ENCODE results near the gene CACNA1C. TPM values are rescaled to one million over a fixed set of nuclear protein-coding genes. Genes with fewer than 3 reads are reported as not detected.
A peak's percentile ranks its signal among the peaks of the same experiment; 100 is the strongest.

Gene CACNA1C
- total RNA-seq, 5 donors from 2014 or later (not counting 1 experiment from before 2014, with no cell fraction given) = 0.10 to 0.26 (median 0.16) TPM

DNA sequence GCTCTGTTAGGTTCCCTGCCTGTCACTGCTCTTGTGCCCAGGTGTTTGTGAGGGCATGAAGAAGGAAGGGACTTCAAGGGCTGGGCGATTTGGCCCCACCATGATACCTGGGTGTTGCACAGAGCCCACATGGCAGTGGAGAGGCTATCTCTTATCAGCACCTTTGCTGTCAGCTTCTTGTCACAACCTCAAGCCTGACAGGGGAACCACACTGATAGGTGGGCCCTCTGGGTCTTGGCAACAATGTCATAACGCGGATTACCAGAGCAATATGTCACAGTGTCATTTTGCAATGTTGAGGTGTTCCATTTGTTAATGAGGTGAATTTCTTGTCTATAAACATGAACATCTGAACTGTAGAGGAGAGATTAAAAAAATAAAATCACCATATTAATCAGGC, 22.9 kb upstream of the CACNA1C start:
- CTCF ChIA-PET = no interaction called here
- WGBS (ENCODE audit: insufficient coverage) = no CpG with 5 or more reads among the region's 3 CpGs
- Histone ChIP-seq H3K9me3 (no peaks in the 10 kb centered on the region), H3K27ac (ENCODE audit: low read length) (no peak overlapping the region), H3K27me3 (replicated peaks in 1 of 2; ENCODE audit: control insufficient read depth in 2 of 2, extremely low read depth in 1 of 2, insufficient read depth in 2 of 2, low read length in 1 of 2) (peaks cover 0 to 4% of the 10 kb centered on the region in 2 experiments), H3K4me3 (ENCODE audit: control insufficient read depth in 1 of 2, extremely low read depth in 1 of 2, low read length in 1 of 2) (no peak overlapping the region), H3K4me1 (ENCODE audit: control insufficient read depth in 1 of 2, extremely low read depth in 1 of 2, insufficient read depth in 2 of 2, low read length in 2 of 2) (peaks cover 0 to 4% of the 10 kb centered on the region in 2 experiments), H3K36me3 (ENCODE audit: control insufficient read depth in 2 of 2, extremely low read depth in 1 of 2, insufficient read depth in 1 of 2, low read length in 1 of 2) (no peaks in the 10 kb centered on the region)
- no peak overlapping the region for H3K27ac Mint-ChIP-seq
- ATAC-seq (replicated peaks in 1 of 4) = no peak
- DNase-seq = no peak
- H3K27me3 Mint-ChIP-seq = peaks cover 19 to 23% of the 10 kb centered on the region in 2 donors
- POLR2A ChIA-PET = no interaction called here
- no peaks in the 10 kb centered on the region for H3K36me3 Mint-ChIP-seq
- H3K9me3 Mint-ChIP-seq = no peaks in the 10 kb centered on the region
- H3K4me3 Mint-ChIP-seq = no peak overlapping the region
- H3K4me1 Mint-ChIP-seq = peaks cover 4 to 6% (median 5%) of the 10 kb centered on the region in 3 donors

DNA sequence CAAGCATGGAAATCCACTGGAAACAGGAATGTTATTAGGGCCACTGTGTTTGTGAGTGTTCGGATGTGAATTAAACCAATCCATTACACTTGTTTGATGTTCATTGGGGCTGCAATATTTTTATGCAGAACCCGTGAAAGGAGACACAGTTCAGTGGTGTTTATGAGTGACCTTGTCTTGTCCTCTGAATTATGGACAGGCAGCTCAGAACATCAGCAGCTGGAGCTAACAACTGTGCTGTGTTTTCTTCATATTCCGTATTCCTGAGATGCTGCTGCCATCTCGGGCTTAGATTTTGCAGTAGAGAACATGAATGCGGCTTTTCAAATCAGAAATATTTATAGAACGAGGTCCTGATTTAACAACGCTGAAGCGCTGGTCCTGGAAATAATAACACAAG, 20.3 kb upstream of the CACNA1C start:
- Histone ChIP-seq H3K27ac (ENCODE audit: low read length) (no peak overlapping the region), H3K4me1 (ENCODE audit: control insufficient read depth in 1 of 2, extremely low read depth in 1 of 2, insufficient read depth in 2 of 2, low read length in 2 of 2) (peaks cover 0 to 10% of the 10 kb centered on the region in 2 experiments), H3K27me3 (replicated peaks in 1 of 2; ENCODE audit: control insufficient read depth in 2 of 2, extremely low read depth in 1 of 2, insufficient read depth in 2 of 2, low read length in 1 of 2) (peaks cover 0 to 18% of the 10 kb centered on the region in 2 experiments), H3K4me3 (ENCODE audit: control insufficient read depth in 1 of 2, extremely low read depth in 1 of 2, low read length in 1 of 2) (no peak overlapping the region), H3K36me3 (ENCODE audit: control insufficient read depth in 2 of 2, extremely low read depth in 1 of 2, insufficient read depth in 1 of 2, low read length in 1 of 2) (no peaks in the 10 kb centered on the region), H3K9me3 (no peaks in the 10 kb centered on the region)
- ChIA-PET CTCF (no interaction called here), POLR2A (no interaction called here)
- Mint-ChIP-seq H3K4me1 (peaks cover 11 to 13% (median 12%) of the 10 kb centered on the region in 3 donors), H3K9me3 (no peaks in the 10 kb centered on the region), H3K4me3 (no peak overlapping the region), H3K27me3 (peaks cover 30 to 40% of the 10 kb centered on the region in 2 donors), H3K36me3 (no peaks in the 10 kb centered on the region), H3K27ac (no peak overlapping the region)
- no peak for DNase-seq
- no peak for ATAC-seq (replicated peaks in 1 of 4)
- 96% methylated on average over 4 of the region's 8 CpGs for WGBS (ENCODE audit: insufficient coverage)

DNA sequence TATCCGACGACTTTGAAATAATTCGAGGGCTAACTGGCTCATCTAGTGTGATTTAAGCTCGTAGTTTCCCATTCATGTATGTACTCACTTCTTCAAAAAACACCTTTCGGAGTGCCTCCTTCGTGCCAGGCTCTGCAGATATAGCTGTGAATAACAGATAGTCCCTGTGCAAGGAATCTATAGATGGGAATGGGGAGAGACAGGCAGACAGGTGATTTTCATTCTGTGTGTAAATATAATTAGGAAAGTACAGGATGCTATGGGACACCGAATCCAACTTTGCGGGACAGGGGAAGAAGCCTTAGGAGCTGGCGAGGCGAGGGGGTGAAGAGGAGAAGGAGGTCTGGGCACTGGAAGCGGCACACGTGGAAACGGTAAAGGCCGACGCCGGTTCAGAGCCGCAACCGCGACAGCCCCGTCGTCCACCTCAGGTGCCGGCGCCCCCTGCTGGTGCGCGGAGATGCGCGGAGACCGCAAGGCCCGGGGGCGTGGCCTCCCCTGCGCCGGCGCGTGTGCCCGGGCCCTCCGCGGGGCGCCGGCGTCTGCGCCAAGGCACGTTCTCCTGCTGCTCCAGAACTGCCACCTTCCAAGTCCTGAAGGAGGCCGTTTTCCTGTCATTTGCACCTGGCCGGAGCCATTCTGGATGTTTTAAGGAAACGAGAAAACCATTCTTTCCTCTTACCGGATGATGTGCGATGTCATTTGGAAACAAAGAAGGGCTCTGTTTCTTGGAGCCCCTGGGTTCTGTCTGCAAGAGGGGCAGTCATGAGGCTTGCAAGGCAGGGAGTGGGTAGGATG, 18.0 kb upstream of the CACNA1C start:
- Histone ChIP-seq H3K27me3 (replicated peaks in 1 of 2; ENCODE audit: control insufficient read depth in 2 of 2, extremely low read depth in 1 of 2, insufficient read depth in 2 of 2, low read length in 1 of 2) (peaks cover 0 to 18% of the 10 kb centered on the region in 2 experiments), H3K36me3 (ENCODE audit: control insufficient read depth in 2 of 2, extremely low read depth in 1 of 2, insufficient read depth in 1 of 2, low read length in 1 of 2) (no peaks in the 10 kb centered on the region), H3K9me3 (no peaks in the 10 kb centered on the region), H3K4me3 (ENCODE audit: control insufficient read depth in 1 of 2, extremely low read depth in 1 of 2, low read length in 1 of 2) (peak overlapping the region; percentile 40 to 76), H3K4me1 (ENCODE audit: control insufficient read depth in 1 of 2, extremely low read depth in 1 of 2, insufficient read depth in 2 of 2, low read length in 2 of 2) (peaks cover 0 to 10% of the 10 kb centered on the region in 2 experiments), H3K27ac (ENCODE audit: low read length) (no peak overlapping the region)
- peaks cover 39 to 45% of the 10 kb centered on the region in 2 donors for H3K27me3 Mint-ChIP-seq
- CTCF ChIA-PET = interaction anchor here (1.0 to 1.4 kb wide), 3 partner anchors 13 to 95 kb away, joined by 3 to 6 read pairs (median 3); no protein-coding TSS in a partner anchor
- peak overlapping the region; percentile 57 to 60 (median 59) for H3K4me3 Mint-ChIP-seq
- DNase-seq (peak; percentile 60 to 94 (median 78)), ATAC-seq (replicated peaks in 1 of 4) (peak; percentile 98 to 99 (median 99))
- under 1% methylated on average over 36 of the region's 47 CpGs for WGBS (ENCODE audit: insufficient coverage)
- H3K9me3 Mint-ChIP-seq = no peaks in the 10 kb centered on the region
- H3K27ac Mint-ChIP-seq = peak overlapping the region in 1 of 2 donors; percentile 2
- H3K36me3 Mint-ChIP-seq = no peaks in the 10 kb centered on the region
- POLR2A ChIA-PET = no interaction called here
- H3K4me1 Mint-ChIP-seq = peaks cover 11 to 13% (median 12%) of the 10 kb centered on the region in 3 donors

DNA sequence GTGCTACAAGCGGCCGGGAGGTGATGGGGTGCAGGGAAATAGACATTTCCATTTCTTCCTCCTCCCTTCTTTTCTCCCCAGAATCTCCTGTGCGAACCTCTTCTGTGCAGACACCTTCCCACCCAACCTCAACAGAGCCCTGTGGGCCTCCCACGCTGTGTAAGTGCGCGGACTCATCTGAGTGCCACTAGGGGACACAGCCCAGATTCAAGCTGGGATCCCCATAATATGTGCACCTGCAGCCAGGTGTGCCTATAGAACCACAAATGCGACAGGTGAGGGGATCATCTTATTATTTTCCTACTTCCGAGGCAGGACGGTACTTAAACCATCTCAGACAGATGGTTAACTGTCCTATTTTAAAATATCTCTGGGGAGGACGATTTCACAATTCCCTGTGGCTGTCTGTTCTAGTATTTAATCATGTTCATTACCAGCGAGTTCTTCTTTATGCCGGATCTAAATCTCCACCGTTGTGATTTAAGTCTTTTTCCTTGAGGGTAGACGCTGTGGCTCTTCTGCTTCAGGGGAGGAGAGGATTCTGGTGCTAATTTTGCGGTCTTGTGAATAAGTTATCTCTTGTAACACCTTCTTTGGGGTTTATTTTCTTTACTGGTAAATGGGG, 17.2 kb upstream of the CACNA1C start:
- H3K9me3 Mint-ChIP-seq = no peaks in the 10 kb centered on the region
- H3K27ac Mint-ChIP-seq = no peak overlapping the region
- POLR2A ChIA-PET = no interaction called here

DNA sequence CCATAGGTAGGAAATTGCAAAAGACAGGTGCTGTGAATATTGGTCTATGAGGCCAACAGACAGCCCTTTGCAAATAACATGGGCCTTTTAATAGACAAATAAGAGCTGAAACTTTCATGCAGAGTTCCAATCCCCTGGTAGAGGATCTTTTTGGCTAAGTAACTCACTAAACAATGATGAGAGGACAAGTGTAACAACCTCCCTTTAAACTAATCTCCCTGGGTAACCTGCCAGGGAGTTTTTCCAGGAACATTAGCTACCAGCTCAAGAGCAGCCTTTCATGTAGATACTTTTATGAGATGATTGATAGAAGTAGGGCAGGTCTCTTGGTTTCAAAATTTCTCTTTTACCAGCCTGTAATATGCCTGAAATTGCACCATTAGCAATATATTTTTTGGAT, 13.8 kb upstream of the CACNA1C start:
- ChIA-PET POLR2A (interaction anchor here in 1 of 2 donors (0.6 kb wide), 1 partner anchor 780 kb away, joined by 3 read pairs; no protein-coding TSS in a partner anchor), CTCF (interaction anchor here in 1 of 2 donors (0.6 kb wide), 1 partner anchor 22 kb away, joined by 3 read pairs; no protein-coding TSS in a partner anchor)
- ATAC-seq (replicated peaks in 1 of 4) (no peak), DNase-seq (no peak)
- Histone ChIP-seq H3K9me3 (no peaks in the 10 kb centered on the region), H3K4me1 (ENCODE audit: control insufficient read depth in 1 of 2, extremely low read depth in 1 of 2, insufficient read depth in 2 of 2, low read length in 2 of 2) (peaks cover 0 to 10% of the 10 kb centered on the region in 2 experiments), H3K27me3 (replicated peaks in 1 of 2; ENCODE audit: control insufficient read depth in 2 of 2, extremely low read depth in 1 of 2, insufficient read depth in 2 of 2, low read length in 1 of 2) (peaks cover 0 to 19% of the 10 kb centered on the region in 2 experiments), H3K36me3 (ENCODE audit: control insufficient read depth in 2 of 2, extremely low read depth in 1 of 2, insufficient read depth in 1 of 2, low read length in 1 of 2) (no peaks in the 10 kb centered on the region), H3K4me3 (ENCODE audit: control insufficient read depth in 1 of 2, extremely low read depth in 1 of 2, low read length in 1 of 2) (no peak overlapping the region), H3K27ac (ENCODE audit: low read length) (no peak overlapping the region)
- H3K27ac Mint-ChIP-seq = no peak overlapping the region
- peaks cover 41 to 43% of the 10 kb centered on the region in 2 donors for H3K27me3 Mint-ChIP-seq
- no peak overlapping the region for H3K4me3 Mint-ChIP-seq
- H3K9me3 Mint-ChIP-seq = no peaks in the 10 kb centered on the region
- no peaks in the 10 kb centered on the region for H3K36me3 Mint-ChIP-seq
- peaks cover 11 to 13% (median 12%) of the 10 kb centered on the region in 3 donors for H3K4me1 Mint-ChIP-seq

More for the DNA sequence above, 17.2 kb upstream of the CACNA1C start:
- Mint-ChIP-seq H3K4me1 (peaks cover 11 to 13% (median 12%) of the 10 kb centered on the region in 3 donors), H3K27me3 (peaks cover 40 to 45% of the 10 kb centered on the region in 2 donors), H3K36me3 (no peaks in the 10 kb centered on the region), H3K4me3 (peak overlapping the region; percentile 51 to 60 (median 59))
- H3K4me1 ChIP-seq (ENCODE audit: control insufficient read depth in 1 of 2, extremely low read depth in 1 of 2, insufficient read depth in 2 of 2, low read length in 2 of 2) = peaks cover 0 to 10% of the 10 kb centered on the region in 2 experiments
- H3K36me3 ChIP-seq (ENCODE audit: control insufficient read depth in 2 of 2, extremely low read depth in 1 of 2, insufficient read depth in 1 of 2, low read length in 1 of 2) = no peaks in the 10 kb centered on the region
- H3K27ac ChIP-seq (ENCODE audit: low read length) = no peak overlapping the region
- ATAC-seq (replicated peaks in 1 of 4) = peak in 3 of 4 experiments; percentile 14 to 37 (median 32)
- WGBS (ENCODE audit: insufficient coverage) = 70% methylated on average over 6 of the region's 15 CpGs
- DNase-seq = peak in 1 of 35 experiments; percentile 9
- H3K27me3 ChIP-seq (replicated peaks in 1 of 2; ENCODE audit: control insufficient read depth in 2 of 2, extremely low read depth in 1 of 2, insufficient read depth in 2 of 2, low read length in 1 of 2) = peaks cover 0 to 18% of the 10 kb centered on the region in 2 experiments
- peak overlapping the region; percentile 40 to 76 for H3K4me3 ChIP-seq (ENCODE audit: control insufficient read depth in 1 of 2, extremely low read depth in 1 of 2, low read length in 1 of 2)
- CTCF ChIA-PET = interaction anchor here in 1 of 2 donors (1.1 to 1.4 kb wide), 2 partner anchors 96 to 243 kb away, joined by 3 to 6 read pairs; no protein-coding TSS in a partner anchor
- H3K9me3 ChIP-seq = no peaks in the 10 kb centered on the region

DNA sequence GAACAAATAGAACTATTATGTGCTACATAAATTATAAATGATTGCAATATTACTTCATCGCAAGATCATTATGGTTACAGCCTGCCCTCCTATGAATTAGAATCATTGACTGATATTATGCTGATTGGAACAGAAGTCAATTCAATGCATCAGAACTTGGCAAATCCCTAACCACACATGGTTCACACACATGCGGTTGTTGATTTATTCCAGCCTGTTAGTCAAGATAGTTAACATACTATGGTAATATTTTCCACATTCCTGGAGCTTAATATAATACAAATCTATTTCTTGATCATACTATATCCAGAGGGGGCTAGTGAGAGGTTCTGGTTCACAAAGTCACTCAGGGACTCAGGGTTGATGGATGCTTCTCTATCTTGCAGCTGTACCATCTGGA, 9.7 kb upstream of the CACNA1C start:
- ChIA-PET POLR2A (interaction anchor here in 1 of 2 donors (0.9 kb wide), 1 partner anchor 90 kb away, joined by 5 read pairs; no protein-coding TSS in a partner anchor), CTCF (no interaction called here)
- H3K4me1 ChIP-seq (ENCODE audit: control insufficient read depth in 1 of 2, extremely low read depth in 1 of 2, insufficient read depth in 2 of 2, low read length in 2 of 2) = no peaks in the 10 kb centered on the region
- H3K27ac ChIP-seq (ENCODE audit: low read length) = no peak overlapping the region
- ATAC-seq (replicated peaks in 1 of 4) (no peak), DNase-seq (no peak)
- peaks cover 41% of the 10 kb centered on the region in 2 donors for H3K27me3 Mint-ChIP-seq
- H3K27me3 ChIP-seq (replicated peaks in 1 of 2; ENCODE audit: control insufficient read depth in 2 of 2, extremely low read depth in 1 of 2, insufficient read depth in 2 of 2, low read length in 1 of 2) = peaks cover 0 to 9% of the 10 kb centered on the region in 2 experiments
- no peaks in the 10 kb centered on the region for H3K36me3 Mint-ChIP-seq
- no peak overlapping the region for H3K27ac Mint-ChIP-seq
- H3K4me3 ChIP-seq (ENCODE audit: control insufficient read depth in 1 of 2, extremely low read depth in 1 of 2, low read length in 1 of 2) = no peak overlapping the region
- H3K4me1 Mint-ChIP-seq = no peaks in the 10 kb centered on the region
- no peak overlapping the region for H3K4me3 Mint-ChIP-seq
- WGBS (ENCODE audit: insufficient coverage) = 100% methylated on average over 1 of the region's 2 CpGs
- no peaks in the 10 kb centered on the region for H3K9me3 ChIP-seq
- H3K9me3 Mint-ChIP-seq = no peaks in the 10 kb centered on the region
- H3K36me3 ChIP-seq (ENCODE audit: control insufficient read depth in 2 of 2, extremely low read depth in 1 of 2, insufficient read depth in 1 of 2, low read length in 1 of 2) = no peaks in the 10 kb centered on the region

Data from T-cell (primary cell).